Skeletal muscle satellite cell (primary cell): Measurements from ENCODE around the gene RGS8.

ENCODE experiments used
- H3K27me3 ChIP-seq: 2 replicates; pipeline ENCODE4 v1.7.0; 2013; ENCODE audit warnings: low read length; ENCODE audit not compliant: control insufficient read depth, insufficient read depth
- H3K36me3 ChIP-seq: 2 replicates; pipeline ENCODE4 v1.7.0; 2013; ENCODE audit warnings: mild to moderate bottlenecking, control low read depth, low read length; ENCODE audit not compliant: insufficient read depth
- H3K4me1 ChIP-seq: 2 replicates; pipeline ENCODE4 v1.7.0; 2013; ENCODE audit warnings: low read length; ENCODE audit not compliant: control insufficient read depth, insufficient read depth
- H3K4me2 ChIP-seq: 2 replicates; pipeline ENCODE4 v1.7.0; 2013; ENCODE audit warnings: mild to moderate bottlenecking, low read length
- H3K4me3 ChIP-seq: 2 replicates; pipeline ENCODE4 v1.7.0; 2013; ENCODE audit warnings: low read length
- H3K9ac ChIP-seq: 2 replicates; pipeline ENCODE4 v1.7.0; 2013; ENCODE audit warnings: mild to moderate bottlenecking, low read depth, low read length, moderate library complexity
- H3K9me3 ChIP-seq: replicated peaks from 2 replicates; pipeline ENCODE4 v1.7.0; 2013; ENCODE audit warnings: mild to moderate bottlenecking, control low read depth, low read length

RGS8 gene

DNA sequence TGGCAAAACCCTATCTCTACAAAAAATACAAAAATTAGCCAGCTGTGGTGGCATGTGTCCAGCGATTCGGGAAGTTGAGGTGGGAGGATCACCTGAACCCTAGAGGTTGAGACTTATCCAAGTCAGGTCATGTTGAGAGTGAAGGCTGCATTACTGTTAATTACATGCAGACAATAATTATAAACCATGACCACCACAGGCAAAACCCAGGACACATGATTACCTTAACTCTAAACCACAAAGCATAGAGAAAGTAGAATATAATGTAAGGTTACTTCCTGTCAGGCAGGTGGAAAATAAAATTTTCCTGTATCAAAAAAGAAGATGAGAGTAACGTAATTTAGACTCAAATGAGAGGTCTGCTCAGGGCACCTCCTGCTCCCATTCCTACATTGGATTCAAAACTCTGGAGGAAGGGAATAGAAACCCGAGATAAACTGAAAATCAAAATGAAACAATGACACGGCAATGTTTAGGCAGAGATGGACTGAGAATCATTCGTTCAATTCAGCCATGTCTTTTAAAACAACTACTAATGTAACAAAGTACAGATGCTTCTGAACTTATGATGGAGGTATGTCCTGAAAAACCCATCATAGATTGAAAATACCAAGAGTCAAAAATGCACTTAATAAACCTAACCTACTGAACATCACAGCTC is 33.6 kb downstream of the RGS8 start:
- H3K4me1 ChIP-seq: no peaks in the 10 kb centered on the region

DNA sequence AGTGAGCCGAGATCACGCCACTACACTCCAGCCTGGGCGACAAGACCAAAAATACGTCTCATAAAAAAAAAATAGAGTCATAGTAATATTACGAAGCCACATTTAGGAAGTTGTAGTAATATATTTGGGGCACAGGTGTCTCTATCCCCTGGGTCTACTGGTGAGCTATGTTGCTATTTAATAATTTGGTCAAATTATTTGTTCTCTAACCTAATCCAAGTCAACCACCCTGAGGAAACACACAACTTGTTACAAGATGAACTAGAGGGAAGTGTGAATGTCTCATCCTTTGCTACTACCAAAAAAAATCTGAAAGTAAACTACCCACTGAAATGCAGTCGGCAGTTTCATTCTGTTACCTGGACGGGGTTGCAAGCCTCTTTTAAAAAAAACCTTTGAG is 35.3 kb downstream of the RGS8 start:
- Histone ChIP-seq H3K9me3 (no peaks in the 10 kb centered on the region), H3K27me3 (peaks cover 2% of the 10 kb centered on the region), H3K4me2 (no peak overlapping the region), H3K4me1 (no peaks in the 10 kb centered on the region), H3K4me3 (no peak overlapping the region), H3K9ac (no peak overlapping the region), H3K36me3 (no peaks in the 10 kb centered on the region)

More for the DNA sequence above, 33.6 kb downstream of the RGS8 start:
- peaks cover 2% of the 10 kb centered on the region for H3K27me3 ChIP-seq
- no peaks in the 10 kb centered on the region for H3K9me3 ChIP-seq
- no peak overlapping the region for H3K4me2 ChIP-seq
- H3K9ac ChIP-seq: no peak overlapping the region
- no peak overlapping the region for H3K4me3 ChIP-seq
- no peaks in the 10 kb centered on the region for H3K36me3 ChIP-seq

DNA sequence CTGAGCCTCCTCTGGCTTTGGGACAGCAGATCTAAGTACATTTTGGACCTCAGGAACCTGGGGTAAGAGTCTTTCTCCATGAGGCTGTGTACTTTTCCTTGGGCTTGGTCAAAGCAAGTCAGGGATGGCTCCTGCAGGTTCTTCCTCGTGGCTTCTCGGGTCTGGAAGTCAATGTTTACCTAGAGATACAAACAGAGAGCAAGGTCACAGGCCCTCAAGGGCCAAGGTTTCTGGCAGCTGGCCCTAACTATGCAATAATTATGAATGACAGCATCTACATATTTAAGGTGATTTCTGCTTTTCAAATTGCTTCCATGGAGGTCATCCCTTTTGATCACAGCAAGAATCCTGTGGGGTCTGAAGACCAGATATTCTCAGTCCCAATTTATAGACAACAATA is 37.6 kb downstream of the RGS8 start:
- H3K4me3 ChIP-seq: no peak overlapping the region

DNA sequence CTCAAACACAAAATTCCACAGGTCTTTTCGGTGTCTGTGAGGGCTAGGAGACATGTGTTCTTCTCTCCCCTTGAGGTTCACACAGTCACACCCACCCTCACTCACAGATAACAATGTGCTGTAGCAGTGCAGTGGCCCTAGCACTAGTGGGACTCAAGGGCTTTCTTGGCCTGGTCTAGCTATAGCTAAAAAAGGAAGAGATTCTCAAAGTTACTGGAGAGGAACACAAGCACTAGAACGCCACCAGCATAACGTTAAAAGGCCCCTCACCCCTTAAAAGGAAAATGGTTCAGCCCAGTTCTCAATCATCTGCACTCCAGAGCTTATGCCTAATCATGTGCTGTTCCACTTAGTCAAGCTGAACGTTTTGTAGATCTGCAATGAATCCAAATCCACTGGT is 39.5 kb downstream of the RGS8 start:
- H3K9ac ChIP-seq: no peak overlapping the region
- H3K4me2 ChIP-seq: no peak overlapping the region
- no peak overlapping the region for H3K4me3 ChIP-seq
- peaks cover 2% of the 10 kb centered on the region for H3K27me3 ChIP-seq
- H3K9me3 ChIP-seq: no peaks in the 10 kb centered on the region
- no peaks in the 10 kb centered on the region for H3K4me1 ChIP-seq
- no peaks in the 10 kb centered on the region for H3K36me3 ChIP-seq

More for the DNA sequence above, 37.6 kb downstream of the RGS8 start:
- Histone ChIP-seq H3K9me3 (no peaks in the 10 kb centered on the region), H3K9ac (no peak overlapping the region), H3K4me2 (no peak overlapping the region), H3K4me1 (no peaks in the 10 kb centered on the region), H3K36me3 (no peaks in the 10 kb centered on the region), H3K27me3 (peaks cover under 1% of the 10 kb centered on the region)

DNA sequence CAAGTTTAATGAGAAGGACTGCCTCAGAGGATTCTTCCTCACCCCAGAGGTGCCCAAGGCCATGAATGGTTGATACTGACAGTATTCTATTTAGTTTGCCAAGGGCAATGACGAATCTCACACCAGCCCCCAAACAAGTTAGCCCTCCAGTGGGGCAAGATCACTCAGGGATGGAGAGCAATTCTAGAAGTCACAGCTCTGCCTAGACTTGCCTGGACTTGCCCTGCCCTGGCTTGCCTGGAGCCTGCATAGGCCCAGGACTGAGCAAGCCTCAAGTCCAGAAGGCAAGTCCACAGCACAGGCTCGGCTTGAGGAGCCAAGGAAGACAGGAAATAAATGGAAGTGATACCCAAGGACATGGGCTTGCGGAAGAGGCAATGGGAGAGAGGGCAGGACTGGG is 40.7 kb downstream of the RGS8 start:
- no peak overlapping the region for H3K9ac ChIP-seq
- H3K27me3 ChIP-seq: peaks cover 9% of the 10 kb centered on the region
- H3K9me3 ChIP-seq: no peaks in the 10 kb centered on the region
- no peak overlapping the region for H3K4me2 ChIP-seq
- H3K4me3 ChIP-seq: no peak overlapping the region
- no peaks in the 10 kb centered on the region for H3K36me3 ChIP-seq
- no peaks in the 10 kb centered on the region for H3K4me1 ChIP-seq

DNA sequence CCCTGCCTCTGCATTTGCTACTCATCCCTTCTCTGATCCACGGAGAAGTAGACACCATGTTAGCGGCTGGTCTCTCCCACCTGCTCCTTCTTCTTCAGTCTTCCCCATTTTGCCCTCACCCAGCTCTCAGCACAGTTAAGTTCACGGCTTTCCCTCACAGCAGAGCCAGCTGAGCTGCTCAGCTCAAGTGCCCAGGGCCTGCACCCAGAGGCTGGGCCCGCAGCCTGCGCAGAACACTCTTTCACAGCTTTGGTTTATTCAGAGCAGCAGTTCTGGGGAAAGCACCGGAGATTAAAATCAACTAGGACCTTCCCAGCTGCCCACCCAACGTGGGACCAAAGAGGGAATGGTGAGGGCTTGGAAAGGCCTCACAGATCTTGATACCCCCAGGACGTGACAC is 41.9 kb downstream of the RGS8 start:
- Histone ChIP-seq H3K4me1 (no peaks in the 10 kb centered on the region), H3K27me3 (peaks cover 9% of the 10 kb centered on the region), H3K4me3 (no peak overlapping the region), H3K9ac (no peak overlapping the region), H3K4me2 (no peak overlapping the region), H3K9me3 (no peaks in the 10 kb centered on the region), H3K36me3 (no peaks in the 10 kb centered on the region)

DNA sequence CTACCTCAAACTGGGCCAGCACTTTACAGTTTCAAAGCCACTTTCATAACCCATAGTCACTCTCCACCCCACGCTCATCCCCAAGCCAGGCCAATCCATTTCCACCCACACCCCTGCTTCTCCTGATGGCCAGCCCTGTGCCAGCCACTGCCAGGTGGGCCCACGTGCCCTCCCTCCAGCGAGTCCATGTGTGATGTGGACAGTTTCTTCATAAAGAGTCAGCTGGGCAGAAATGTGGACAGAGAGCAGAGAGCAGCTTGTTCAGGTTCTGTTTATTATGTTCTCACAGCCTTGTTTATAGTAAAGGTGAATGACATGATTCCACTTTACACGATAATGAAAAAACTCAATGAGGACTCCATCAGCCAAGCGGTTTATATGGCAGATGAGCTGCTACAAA is 42.8 kb downstream of the RGS8 start:
- Histone ChIP-seq H3K4me1 (no peaks in the 10 kb centered on the region), H3K9ac (no peak overlapping the region), H3K27me3 (peaks cover 12% of the 10 kb centered on the region), H3K36me3 (no peaks in the 10 kb centered on the region), H3K9me3 (no peaks in the 10 kb centered on the region), H3K4me3 (no peak overlapping the region), H3K4me2 (no peak overlapping the region)

DNA sequence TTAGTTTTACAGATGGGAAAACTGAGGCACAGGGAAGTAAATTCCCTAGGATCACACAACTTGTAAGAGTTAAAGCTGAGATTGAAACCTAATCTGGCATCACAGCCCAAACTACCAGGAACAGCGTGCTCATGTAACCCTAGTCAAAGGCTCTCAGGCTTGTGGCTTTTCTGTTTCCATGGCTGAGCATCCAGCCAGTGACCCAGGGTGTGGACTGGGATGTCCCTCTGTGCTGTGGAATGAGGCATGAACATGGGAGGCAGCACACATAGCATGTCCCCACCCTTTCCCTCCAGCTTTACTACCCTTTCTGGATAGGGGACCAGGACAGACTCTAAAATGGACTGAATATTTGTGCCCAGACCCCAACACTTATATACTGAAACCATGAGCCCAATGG is 45.1 kb downstream of the RGS8 start:
- H3K4me1 ChIP-seq: no peaks in the 10 kb centered on the region
- peaks cover 12% of the 10 kb centered on the region for H3K27me3 ChIP-seq
- H3K4me3 ChIP-seq: no peak overlapping the region
- no peaks in the 10 kb centered on the region for H3K36me3 ChIP-seq
- no peak overlapping the region for H3K4me2 ChIP-seq
- H3K9ac ChIP-seq: no peak overlapping the region
- no peaks in the 10 kb centered on the region for H3K9me3 ChIP-seq

DNA sequence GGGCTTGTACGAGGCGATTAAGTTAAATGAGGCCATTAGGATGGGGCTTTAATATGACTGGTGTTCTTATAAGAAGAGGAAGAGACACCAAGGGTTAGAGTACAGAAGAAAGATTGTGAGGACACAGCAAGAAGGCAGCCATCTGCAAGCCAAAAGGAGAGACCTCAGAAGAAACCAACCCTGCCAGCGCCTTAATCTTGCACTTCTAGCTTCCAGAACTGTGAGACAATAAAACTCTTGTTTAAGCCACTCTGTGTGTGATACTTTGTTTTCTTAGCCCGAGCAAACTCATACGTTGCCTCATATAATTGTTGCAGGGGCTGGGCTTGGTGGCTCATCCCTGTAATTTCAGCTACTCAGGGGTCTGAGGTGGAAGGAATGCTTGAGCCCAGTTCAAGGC is 46.6 kb downstream of the RGS8 start:
- Histone ChIP-seq H3K9ac (no peak overlapping the region), H3K9me3 (no peaks in the 10 kb centered on the region), H3K27me3 (peaks cover 12% of the 10 kb centered on the region), H3K4me1 (no peaks in the 10 kb centered on the region), H3K4me2 (no peak overlapping the region), H3K4me3 (no peak overlapping the region), H3K36me3 (no peaks in the 10 kb centered on the region)

DNA sequence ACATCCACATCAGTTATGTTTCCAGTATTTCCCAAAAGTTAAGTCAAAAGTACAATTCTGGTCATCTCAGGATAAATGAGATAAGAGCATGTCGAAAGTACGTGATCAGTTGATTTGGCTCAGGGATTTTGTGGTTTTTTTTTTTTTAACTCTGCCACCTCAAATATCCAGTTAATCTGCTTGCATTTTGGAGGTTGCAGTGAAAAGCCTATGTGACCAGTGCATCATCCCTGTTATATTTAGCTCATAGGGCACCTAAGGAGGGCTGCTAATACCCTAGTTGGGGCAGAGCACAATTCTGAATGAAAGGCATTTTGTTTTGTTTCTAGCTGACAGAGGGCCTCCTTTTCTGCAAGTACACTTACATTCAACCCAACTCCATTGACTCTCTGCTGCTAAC is 48.5 kb downstream of the RGS8 start:
- Histone ChIP-seq H3K4me1 (no peaks in the 10 kb centered on the region), H3K9ac (no peak overlapping the region), H3K4me2 (no peak overlapping the region), H3K4me3 (no peak overlapping the region), H3K9me3 (no peaks in the 10 kb centered on the region), H3K36me3 (no peaks in the 10 kb centered on the region), H3K27me3 (peaks cover 12% of the 10 kb centered on the region)
